ENCODE measurements around the gene SCN5A. TPM values are rescaled to one million over a fixed set of nuclear protein-coding genes. Genes with fewer than 3 reads are reported as not detected.

Gene SCN5A
- polyA plus RNA-seq, 3 donors: 0.82 to 1.2 (median 1.1) TPM

DNA sequence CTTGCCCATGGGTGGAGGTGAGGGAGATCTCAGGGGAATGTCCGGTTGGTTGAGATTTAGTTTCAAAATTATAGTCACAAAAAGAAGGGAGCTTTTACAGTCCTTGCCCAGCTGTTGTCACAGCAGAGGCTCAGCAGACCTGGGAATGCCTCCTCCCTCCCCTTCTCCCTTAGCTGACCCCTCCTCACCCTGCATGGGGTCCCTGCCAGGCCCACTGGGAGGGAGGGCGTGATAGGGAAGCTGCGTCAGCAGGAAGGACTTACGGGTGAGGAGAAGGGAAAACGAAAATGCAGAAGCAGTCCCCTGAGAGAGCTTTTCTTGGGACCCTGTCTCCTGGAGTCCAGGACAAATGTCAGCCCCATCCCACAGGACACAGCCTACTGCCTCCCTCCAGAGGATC lies 18.9 kb downstream of the SCN5A start:
- DNase-seq (ENCODE audit: extremely low read depth in 1 of 11, low read depth in 9 of 11, low spot score in 4 of 11): no peak

DNA sequence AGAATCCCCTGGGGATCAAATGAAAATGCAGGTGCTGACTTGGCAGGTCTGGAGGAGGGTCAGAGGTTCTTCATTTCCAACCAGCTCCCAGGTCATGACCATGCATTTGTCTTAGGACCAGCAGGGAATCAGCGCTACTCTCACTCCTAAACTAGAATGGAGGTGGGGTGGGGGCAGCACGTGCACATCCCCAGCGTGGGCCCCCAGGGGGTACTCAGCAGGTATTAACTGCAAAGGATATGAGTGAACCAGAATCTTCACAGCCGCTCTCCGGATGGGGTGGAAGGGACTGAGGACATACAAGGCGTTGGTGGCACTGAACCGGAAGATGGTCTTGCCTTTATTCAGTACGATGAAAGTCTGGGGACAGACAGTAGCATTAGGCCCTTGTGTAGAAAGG lies 19.4 kb downstream of the SCN5A start:
- DNase-seq (ENCODE audit: extremely low read depth in 1 of 11, low read depth in 9 of 11, low spot score in 4 of 11): no peak

DNA sequence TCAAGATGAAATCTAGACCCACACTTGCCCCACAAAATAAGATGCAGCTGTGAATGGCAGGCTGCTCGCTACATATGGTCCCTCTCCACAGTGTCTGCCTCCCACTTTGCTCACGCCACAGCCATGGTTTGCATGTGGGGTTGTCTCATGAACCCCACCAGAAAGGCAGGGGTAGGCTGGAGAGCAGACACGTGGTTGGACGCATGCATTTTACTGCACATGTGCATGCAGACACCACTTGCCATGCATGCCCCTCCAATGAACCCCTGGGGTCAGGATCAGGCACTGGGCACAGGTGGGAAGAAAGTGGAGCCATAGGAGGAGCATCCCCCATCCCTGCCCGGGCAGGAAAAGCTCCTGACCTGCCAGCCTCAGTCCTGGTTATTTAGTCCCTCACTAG lies 20.7 kb downstream of the SCN5A start:
- no peak for DNase-seq (ENCODE audit: extremely low read depth in 1 of 11, low read depth in 9 of 11, low spot score in 4 of 11)

DNA sequence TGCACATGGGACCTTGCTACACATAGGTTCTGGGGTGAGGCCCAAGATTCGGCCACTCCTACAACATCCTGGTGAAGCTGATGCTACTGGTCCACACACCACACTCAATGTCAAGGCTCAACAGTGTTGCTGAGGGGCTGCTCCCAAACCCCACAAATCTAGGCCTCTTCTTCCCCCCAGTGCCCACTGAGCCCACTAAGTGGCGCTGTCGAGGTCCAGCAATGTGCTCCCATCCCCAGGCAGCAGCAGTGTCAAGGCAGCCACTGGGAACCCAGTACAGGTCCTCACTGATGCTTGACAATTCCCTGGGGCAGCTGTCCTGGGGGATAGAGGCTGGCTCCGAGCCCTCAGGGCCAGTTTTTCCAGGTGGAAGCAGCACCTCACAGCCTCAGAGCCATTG lies 21.5 kb downstream of the SCN5A start:
- DNase-seq (ENCODE audit: extremely low read depth in 1 of 11, low read depth in 9 of 11, low spot score in 4 of 11): no peak

DNA sequence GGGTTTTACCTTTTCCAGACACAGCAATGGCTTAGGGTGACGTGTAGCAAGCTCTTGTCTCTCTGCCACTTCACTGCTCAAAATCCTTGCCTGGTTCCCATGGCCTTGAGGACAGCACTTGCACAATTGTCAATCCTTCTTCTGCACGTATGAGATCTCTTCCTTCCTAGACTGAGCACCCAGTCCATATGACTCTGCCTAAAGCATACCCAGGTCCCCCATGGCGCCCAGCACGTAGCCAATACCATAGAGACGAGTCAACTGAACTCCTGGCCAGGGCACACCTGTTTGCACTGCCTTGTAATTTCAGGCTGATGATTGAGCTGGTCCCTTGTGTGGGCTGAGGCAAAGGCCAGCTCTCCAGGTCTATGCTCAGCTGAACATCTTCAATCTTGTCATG lies 23.3 kb downstream of the SCN5A start:
- DNase-seq (ENCODE audit: extremely low read depth in 1 of 11, low read depth in 9 of 11, low spot score in 4 of 11): no peak

DNA sequence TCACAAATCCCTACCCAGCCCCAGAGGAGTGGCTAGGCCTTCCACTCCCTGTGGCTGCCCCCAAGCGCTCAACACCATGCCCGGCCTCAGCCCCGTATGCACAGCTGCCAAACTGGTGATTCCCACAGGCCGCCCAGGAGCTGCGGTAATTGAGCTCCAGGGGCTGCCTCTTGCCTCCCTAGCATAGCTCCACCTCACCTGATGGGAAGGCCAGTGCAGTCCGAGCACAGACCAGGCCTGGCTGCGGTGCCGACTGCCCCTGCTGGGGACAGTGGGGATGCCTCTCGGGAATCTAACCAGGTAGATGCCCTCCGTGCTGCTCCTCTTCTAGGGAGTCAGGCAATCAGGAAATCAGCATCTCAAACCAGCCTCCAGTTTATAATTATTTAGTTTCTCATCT lies 25.9 kb downstream of the SCN5A start:
- no peak for DNase-seq (ENCODE audit: extremely low read depth in 1 of 11, low read depth in 9 of 11, low spot score in 4 of 11)

DNA sequence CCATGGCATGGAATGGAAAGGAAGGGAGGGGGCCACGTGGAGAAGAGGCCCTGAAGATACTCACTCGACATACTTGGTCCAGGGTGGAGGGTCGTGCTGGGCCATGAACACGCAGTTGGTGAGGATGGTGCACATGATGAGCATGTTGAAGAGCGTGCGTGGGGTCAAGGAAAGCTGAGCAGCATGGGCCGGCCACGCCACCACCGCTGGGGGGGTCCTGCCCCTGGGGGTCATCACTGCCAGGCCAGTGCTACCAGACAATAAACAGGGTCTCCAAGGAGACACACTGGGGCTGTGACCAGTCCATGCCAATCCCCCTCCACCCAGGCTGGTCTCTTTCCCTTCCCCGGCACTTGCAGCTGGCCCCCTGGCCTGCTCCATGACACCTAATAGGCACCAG lies 27.2 kb downstream of the SCN5A start:
- DNase-seq (ENCODE audit: extremely low read depth in 1 of 11, low read depth in 9 of 11, low spot score in 4 of 11): no peak

DNA sequence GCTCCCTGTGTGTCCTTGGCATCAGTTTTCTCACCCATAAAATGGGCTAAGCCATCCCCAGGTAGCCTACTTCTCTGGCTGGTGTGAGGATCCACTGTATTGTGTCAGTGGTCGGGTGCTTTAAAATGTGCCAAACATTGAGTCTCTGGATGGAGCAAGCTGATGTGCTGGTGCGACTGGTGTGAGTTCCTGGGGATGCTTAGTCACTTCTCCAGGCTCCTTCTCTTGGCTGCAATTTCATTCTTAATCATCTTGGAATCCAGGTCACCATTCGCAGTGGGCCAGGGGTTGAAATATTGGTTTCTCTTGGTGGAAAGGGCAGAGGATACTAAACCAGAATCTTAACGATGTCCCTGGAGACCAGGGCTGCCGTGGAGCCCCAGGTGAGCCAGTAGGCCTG lies 29.3 kb downstream of the SCN5A start:
- no peak for DNase-seq (ENCODE audit: extremely low read depth in 1 of 11, low read depth in 9 of 11, low spot score in 4 of 11)

DNA sequence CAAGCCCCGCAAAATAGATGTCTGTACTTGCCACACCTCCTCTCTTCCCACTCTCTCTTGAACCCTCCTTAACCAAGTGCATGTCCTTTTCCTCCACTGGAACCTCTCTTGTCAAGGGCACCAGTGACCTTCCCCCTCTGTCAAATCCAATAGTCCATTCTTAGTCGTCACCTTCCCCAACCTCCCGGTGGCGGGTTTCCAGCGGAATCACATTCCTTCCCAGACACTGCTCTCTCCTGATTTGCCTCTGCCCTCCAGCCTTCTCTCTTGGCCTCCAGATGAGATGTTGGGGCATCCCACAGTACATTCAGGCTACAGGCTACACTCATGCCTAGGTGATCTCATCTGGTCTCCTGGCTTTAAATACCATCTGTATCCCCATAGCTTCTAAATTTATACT lies 31.1 kb downstream of the SCN5A start:
- DNase-seq (ENCODE audit: extremely low read depth in 1 of 11, low read depth in 9 of 11, low spot score in 4 of 11): no peak

DNA sequence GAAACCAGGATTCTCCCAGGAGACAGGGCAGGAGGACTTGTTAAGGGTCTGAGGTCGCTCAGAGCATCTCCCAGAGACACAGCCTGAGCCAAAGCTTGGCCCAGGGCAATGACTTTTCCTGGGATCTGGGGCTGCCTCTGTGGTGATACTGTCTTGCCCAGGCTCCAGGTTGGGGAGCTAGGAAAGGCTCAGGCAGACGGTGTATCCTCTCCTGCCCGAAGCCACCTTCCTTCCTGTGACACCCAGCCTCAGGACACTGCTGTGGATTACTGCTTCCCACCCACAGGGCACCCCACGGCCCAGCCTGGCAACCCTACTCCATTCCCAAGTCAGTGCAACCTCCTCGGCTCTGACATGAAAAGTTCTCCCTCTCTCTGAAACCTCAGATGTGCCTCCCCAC lies 31.9 kb downstream of the SCN5A start:
- no peak for DNase-seq (ENCODE audit: extremely low read depth in 1 of 11, low read depth in 9 of 11, low spot score in 4 of 11)

DNA sequence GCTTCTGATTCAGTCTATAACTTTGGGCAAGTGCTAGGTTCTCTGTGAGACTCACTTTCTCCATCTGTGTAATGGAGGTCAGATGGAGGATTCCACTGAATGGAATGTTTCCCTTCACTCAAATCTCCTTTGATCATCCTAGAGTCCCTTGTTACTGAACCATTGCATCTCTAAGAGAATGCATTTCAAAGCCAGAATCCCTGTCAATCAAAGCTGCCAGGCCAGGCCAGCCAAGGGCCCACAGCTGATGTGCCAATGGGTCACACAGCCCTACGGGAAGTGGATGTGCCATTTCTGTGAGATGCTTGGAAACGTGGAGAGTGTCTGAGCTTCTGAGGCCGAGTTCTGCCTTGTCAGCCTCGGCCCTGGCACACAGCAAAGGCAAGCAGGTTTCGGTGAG lies 32.4 kb downstream of the SCN5A start:
- no peak for DNase-seq (ENCODE audit: extremely low read depth in 1 of 11, low read depth in 9 of 11, low spot score in 4 of 11)

DNA sequence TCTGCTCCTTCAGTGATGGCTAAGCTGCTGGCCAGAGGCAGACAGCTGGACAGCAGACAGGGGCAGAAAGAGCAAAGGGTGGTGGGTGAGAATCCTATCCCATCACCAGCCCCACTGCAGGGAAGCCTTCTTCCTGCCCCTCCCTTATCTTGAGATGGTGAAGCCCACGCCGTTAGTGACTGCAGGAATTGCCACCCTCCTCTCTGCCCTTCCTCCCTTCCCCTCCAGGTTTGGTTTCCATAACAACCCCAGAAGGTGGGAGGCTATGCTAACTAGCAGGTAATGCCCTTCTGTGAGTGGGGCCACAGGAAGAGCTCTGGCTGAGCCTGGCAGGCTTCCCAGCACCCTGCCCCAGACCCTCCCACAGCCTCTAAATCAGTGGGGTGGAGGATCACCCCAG lies 32.8 kb downstream of the SCN5A start:
- DNase-seq (ENCODE audit: extremely low read depth in 1 of 11, low read depth in 9 of 11, low spot score in 4 of 11): no peak

DNA sequence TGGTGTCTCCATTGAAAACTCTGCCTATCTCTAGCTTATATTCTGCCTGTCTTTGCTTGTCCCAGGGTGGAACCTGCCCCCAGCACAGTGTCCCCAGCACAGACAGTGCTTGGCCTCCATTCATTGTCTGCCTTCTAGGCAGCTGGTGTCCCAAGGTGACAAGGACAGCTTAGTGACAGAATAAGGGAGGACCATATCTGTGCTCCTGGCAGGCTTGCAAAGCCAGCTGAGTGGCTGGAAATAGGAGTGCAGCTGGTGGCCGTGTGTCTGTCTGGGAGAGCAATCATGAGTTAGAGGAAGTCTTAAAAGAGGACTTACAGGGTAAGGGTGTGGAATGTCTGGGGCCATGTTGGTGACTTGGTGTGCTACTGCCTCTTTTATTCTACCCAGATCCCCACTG lies 33.4 kb downstream of the SCN5A start:
- DNase-seq (ENCODE audit: extremely low read depth in 1 of 11, low read depth in 9 of 11, low spot score in 4 of 11): no peak

DNA sequence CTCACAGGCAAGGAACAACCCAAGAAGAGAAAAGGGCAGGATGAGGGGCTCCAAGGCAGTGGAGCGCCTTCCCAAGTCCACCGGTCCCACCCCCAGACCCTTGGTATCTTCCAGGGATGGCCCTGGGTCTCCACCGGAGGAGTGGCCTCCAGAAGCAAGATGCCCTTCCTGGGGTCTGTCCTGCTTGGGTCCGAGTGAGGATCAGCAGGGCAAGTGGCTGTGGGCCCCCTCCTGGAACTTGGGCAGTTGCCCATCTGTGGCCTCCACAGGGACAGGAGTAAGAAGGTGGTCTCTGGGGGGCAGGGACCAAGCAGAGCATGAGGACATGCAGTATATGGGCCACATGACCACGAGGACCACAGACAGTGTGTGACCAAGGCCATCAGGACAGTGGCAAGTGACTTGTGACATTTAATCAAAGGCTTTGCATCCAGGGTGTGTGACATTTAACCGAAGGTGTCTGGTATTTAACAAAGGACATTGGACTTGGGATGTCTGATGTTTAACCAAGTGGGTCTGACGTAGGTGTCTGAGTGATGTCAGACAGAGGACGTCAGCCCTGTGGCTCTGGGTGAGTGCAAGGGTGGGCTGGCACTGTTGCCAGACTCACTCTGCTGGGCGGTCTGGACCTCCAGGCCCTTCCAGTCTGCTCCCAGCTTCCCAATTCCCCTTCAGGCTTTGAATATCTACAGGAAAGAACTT lies 34.7 kb downstream of the SCN5A start:
- no peak for DNase-seq (ENCODE audit: extremely low read depth in 1 of 11, low read depth in 9 of 11, low spot score in 4 of 11)

DNA sequence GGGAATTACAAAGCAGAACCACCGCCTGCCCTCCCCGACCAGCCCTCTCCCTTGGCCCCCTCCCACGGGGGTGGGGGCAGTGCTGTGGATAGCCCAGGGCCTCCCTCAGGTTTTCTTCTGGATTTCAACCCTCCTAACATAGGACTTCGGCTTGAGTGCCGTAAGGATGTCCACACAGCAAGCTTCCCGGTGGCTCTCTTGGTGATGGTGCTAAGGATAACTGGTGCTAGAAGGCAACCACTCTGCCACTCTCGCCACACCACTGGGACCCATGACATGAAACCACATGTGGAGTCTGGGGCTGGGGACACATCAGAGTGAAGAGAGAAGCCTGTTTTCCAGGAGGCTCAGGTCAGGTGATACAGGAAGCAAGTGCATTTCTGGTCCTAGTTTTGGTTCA lies 35.4 kb downstream of the SCN5A start:
- DNase-seq (ENCODE audit: extremely low read depth in 1 of 11, low read depth in 9 of 11, low spot score in 4 of 11): no peak

DNA sequence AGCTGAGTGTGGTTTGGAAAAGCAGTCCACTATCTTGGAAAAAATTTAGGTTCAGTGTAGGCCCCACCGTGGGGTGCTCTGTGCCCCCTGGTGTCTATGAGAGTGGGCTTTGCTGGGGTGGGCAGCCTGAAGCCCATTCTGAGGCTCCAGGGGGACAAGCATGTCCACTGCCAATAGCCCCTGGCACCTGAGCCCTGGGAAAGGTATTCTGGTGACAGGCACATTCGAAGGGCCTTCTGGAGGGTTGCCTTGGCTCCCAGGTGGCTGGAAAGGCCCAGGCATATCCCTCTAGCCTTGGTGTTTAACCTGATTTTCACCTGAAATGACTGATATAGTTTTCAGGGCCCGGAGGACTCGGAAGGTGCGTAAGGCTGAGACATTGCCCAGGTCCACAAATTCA lies 36.1 kb downstream of the SCN5A start:
- DNase-seq (ENCODE audit: extremely low read depth in 1 of 11, low read depth in 9 of 11, low spot score in 4 of 11): no peak

DNA sequence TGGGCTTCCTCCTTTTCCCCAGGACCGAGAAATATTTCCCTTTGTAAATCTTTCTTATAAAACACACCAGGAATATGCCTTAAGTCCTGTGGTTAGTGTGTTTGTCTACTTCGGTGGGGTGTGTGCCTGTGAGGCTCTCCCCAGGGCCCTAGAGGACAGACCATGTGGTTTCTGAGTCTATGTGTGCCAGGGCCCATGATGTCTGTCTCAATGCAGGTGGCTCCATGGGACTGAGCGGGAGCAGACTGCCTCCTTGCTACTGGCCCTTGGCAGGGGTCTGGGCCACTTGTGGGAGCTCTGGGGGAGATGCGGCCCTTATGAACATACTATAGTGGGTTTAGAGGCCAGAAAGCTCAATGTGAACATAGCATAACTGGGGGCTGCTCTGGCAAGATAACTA lies 37.6 kb downstream of the SCN5A start:
- no peak for DNase-seq (ENCODE audit: extremely low read depth in 1 of 11, low read depth in 9 of 11, low spot score in 4 of 11)

DNA sequence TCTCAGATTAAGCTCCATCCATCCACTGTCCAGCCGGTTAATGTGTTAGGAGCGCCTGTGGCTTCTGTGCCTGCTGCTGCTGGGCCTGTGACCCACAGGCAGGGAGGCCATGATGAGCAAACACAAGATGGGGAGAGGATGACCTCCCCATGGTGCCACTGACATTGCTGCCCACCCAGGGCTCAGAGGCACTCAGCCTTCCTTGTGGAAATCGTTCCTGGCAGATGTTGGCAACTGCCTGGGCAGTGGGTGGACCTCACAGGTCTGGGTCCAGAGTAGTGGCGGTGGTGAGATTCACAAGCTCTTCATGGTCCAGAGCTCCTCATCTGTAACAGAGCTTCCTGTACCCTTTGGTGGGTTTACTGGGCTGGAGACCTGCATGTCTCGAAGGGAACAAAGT lies 38.6 kb downstream of the SCN5A start:
- no peak for DNase-seq (ENCODE audit: extremely low read depth in 1 of 11, low read depth in 9 of 11, low spot score in 4 of 11)

DNA sequence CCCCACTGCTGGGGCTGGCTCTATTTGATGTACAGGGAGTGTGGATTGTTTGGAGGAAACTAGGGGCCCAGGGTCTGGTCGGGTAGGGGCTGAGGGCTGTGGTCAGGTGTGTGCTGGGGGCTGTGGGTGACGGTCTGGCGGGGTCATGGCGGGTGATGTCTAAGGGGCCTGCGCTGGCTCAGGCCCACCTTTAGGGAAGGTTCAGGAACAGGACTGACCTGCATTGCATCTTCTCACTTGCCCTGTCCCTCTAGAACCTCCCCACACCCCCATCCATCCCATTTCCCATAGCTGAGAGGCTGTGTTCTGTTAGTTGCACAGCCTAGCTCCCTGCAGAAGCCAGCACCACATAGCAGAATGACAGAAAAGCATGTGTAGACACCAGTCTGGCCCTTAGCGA lies 39.1 kb downstream of the SCN5A start:
- DNase-seq (ENCODE audit: extremely low read depth in 1 of 11, low read depth in 9 of 11, low spot score in 4 of 11): no peak

DNA sequence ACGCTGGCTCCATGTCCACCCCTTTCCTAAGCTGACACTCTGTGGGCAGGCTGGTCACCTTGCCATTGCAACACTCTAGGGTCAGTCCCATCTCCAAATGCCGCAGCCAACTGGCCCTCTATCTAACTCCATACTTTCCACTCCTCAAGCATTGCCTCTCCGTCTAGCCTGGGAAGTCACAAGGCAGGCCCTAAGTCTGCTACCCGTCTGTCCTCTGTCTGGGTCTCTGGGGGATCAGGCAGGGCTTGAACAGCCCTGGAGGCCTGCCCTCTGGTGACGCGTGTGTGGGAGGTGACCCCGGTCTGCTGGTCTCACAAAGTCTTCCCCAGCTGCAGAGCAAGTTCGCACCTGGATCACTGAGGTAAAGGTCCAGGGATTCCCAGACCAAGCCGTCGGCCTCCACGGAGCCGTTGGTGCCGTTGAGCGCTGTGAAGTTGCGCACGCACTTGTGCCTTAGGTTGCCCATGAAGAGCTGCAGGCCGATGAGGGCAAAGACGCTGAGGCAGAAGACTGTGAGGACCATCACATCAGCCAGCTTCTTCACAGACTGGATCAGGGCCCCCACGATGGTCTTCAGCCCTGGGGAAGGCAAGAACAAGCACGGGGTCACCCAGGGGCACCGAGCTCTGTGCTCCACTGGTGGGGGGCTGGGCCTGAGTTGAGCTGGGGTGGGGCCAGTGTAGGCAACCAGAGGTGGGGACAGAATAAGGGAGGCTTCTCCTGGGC lies 39.9 kb downstream of the SCN5A start:
- DNase-seq (ENCODE audit: extremely low read depth in 1 of 11, low read depth in 9 of 11, low spot score in 4 of 11): no peak

DNA sequence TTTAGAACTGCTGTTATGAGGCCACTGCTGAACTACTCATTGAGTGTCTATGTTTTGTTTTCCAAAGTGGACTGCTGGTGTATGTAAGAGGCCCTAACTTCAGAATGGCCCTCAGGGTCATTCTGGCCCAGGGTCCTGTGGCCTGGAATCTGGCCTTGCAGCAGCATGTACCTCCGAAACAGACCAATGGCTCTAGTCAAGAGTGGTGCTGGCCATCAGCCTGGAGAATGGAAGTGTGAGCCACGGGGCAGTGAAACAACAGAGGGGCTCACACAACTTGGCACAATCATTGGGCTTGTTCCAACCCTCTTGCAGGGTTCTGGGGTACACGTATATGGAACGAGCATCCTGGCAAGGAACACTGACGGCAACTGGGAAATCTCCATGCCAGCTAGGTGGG lies 40.5 kb downstream of the SCN5A start:
- no peak for DNase-seq (ENCODE audit: extremely low read depth in 1 of 11, low read depth in 9 of 11, low spot score in 4 of 11)
